ENCODE measurements around the gene HIRA.
A peak's percentile ranks its signal among the peaks of the same experiment; 100 is the strongest.
"Not testable (repeated sequence)": the region's sequence is repeated elsewhere in the genome, so short reads cannot be mapped to it uniquely, and the experiment has no call there.

Gene HIRA

GRCh38 chr22:19443544-19444211, 12.1 kb upstream of the HIRA start:
- no peak for DNase-seq (ENCODE audit: low read depth in 2 of 2, low spot score in 1 of 2)

GRCh38 chr22:19442166-19442565, 10.6 kb upstream of the HIRA start:
- DNase-seq (ENCODE audit: low read depth in 2 of 2, low spot score in 1 of 2), result no peak

GRCh38 chr22:19440411-19441195, 9.1 kb upstream of the HIRA start:
- DNase-seq (ENCODE audit: low read depth in 2 of 2, low spot score in 1 of 2), result no peak

- DNase-seq (ENCODE audit: low read depth in 2 of 2, low spot score in 1 of 2), result no peak
Measured at GRCh38 chr22:19438298-19438697, 6.8 kb upstream of the HIRA start.

GRCh38 chr22:19436444-19437161, 5.1 kb upstream of the HIRA start:
- not testable (repeated sequence) for DNase-seq (ENCODE audit: low read depth in 2 of 2, low spot score in 1 of 2)

- DNase-seq (ENCODE audit: low read depth in 2 of 2, low spot score in 1 of 2), result no peak
Measured at GRCh38 chr22:19434829-19435580, 3.5 kb upstream of the HIRA start.

- DNase-seq (ENCODE audit: low read depth in 2 of 2, low spot score in 1 of 2), result no peak
Measured at GRCh38 chr22:19434401-19434800, 2.9 kb upstream of the HIRA start.

- peak; percentile 66 to 75 for DNase-seq (ENCODE audit: low read depth in 2 of 2, low spot score in 1 of 2)
Measured at GRCh38 chr22:19432133-19432851, 759 bp upstream of the HIRA start, which contains the start of gene MRPL40. MRPL40 (plus strand) TSS chr22:19432545; CDS start chr22:19432555, 10 bp downstream.

GRCh38 chr22:19430890-19431541, 517 bp downstream of the HIRA start:
- no peak for DNase-seq (ENCODE audit: low read depth in 2 of 2, low spot score in 1 of 2)

- no peak for DNase-seq (ENCODE audit: low read depth in 2 of 2, low spot score in 1 of 2)
Measured at GRCh38 chr22:19429950-19430889, 1.3 kb downstream of the HIRA start.

GRCh38 chr22:19424186-19424500, 7.4 kb downstream of the HIRA start:
- DNase-seq (ENCODE audit: low read depth in 2 of 2, low spot score in 1 of 2), result no peak

- DNase-seq (ENCODE audit: low read depth in 2 of 2, low spot score in 1 of 2), result no peak
Measured at GRCh38 chr22:19422440-19423301, 8.9 kb downstream of the HIRA start.

- no peak for DNase-seq (ENCODE audit: low read depth in 2 of 2, low spot score in 1 of 2)
Measured at GRCh38 chr22:19420321-19420720, 11.2 kb downstream of the HIRA start.

- DNase-seq (ENCODE audit: low read depth in 2 of 2, low spot score in 1 of 2), result peak in 1 of 2 donors; percentile 13
Measured at GRCh38 chr22:19419464-19420178, 11.9 kb downstream of the HIRA start.

- DNase-seq (ENCODE audit: low read depth in 2 of 2, low spot score in 1 of 2), result no peak
Measured at GRCh38 chr22:19419086-19419463, 12.5 kb downstream of the HIRA start.

- no peak for DNase-seq (ENCODE audit: low read depth in 2 of 2, low spot score in 1 of 2)
Measured at GRCh38 chr22:19412923-19413322, 18.6 kb downstream of the HIRA start.

GRCh38 chr22:19412478-19412877, 19.1 kb downstream of the HIRA start:
- DNase-seq (ENCODE audit: low read depth in 2 of 2, low spot score in 1 of 2), result no peak

- DNase-seq (ENCODE audit: low read depth in 2 of 2, low spot score in 1 of 2), result no peak
Measured at GRCh38 chr22:19411690-19412045, 19.9 kb downstream of the HIRA start.
